ENCODE measurements around the gene THADA. TPM values are rescaled to one million over a fixed set of nuclear protein-coding genes. Genes with fewer than 3 reads are reported as not detected.
"Not testable (repeated sequence)": the region's sequence is repeated elsewhere in the genome, so short reads cannot be mapped to it uniquely, and the experiment has no call there.

THADA gene
- total and polyA plus RNA-seq, 8 donors: 32.9 to 42.7 (median 37.2) TPM

- intact Hi-C loops (cut with DNase I): no loop called here
Measured at GRCh38 chr2:43610361-43610760, 14.5 kb upstream of the THADA start.

GRCh38 chr2:43609290-43609918, 13.6 kb upstream of the THADA start:
- no peaks in the 10 kb centered on the region for H3K4me1 ChIP-seq
- DNase-seq (peak in 1 of 4 donors; percentile 61), ATAC-seq (peak; percentile 78)
- TF ChIP-seq, protein P1, sequence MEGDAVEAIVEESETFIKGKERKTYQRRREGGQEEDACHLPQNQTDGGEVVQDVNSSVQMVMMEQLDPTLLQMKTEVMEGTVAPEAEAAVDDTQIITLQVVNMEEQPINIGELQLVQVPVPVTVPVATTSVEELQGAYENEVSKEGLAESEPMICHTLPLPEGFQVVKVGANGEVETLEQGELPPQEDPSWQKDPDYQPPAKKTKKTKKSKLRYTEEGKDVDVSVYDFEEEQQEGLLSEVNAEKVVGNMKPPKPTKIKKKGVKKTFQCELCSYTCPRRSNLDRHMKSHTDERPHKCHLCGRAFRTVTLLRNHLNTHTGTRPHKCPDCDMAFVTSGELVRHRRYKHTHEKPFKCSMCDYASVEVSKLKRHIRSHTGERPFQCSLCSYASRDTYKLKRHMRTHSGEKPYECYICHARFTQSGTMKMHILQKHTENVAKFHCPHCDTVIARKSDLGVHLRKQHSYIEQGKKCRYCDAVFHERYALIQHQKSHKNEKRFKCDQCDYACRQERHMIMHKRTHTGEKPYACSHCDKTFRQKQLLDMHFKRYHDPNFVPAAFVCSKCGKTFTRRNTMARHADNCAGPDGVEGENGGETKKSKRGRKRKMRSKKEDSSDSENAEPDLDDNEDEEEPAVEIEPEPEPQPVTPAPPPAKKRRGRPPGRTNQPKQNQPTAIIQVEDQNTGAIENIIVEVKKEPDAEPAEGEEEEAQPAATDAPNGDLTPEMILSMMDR (IDR thresholded peaks at IDR 0.05): peak; percentile 64
- intact Hi-C loops (cut with DNase I): no loop called here
- H3K4me3 ChIP-seq: no peak overlapping the region
- no peaks in the 10 kb centered on the region for H3K36me3 ChIP-seq
- H3K27me3 ChIP-seq: no peaks in the 10 kb centered on the region
- no peak overlapping the region for H3K27ac ChIP-seq
- no peaks in the 10 kb centered on the region for H3K9me3 ChIP-seq

More at GRCh38 chr2:43610361-43610760, 14.5 kb upstream of the THADA start:
- DNase-seq (no peak), ATAC-seq (no peak)
- Histone ChIP-seq H3K4me3 (no peak overlapping the region), H3K4me1 (no peaks in the 10 kb centered on the region), H3K27ac (no peak overlapping the region), H3K9me3 (no peaks in the 10 kb centered on the region), H3K27me3 (no peaks in the 10 kb centered on the region), H3K36me3 (no peaks in the 10 kb centered on the region)
- TF ChIP-seq, protein P1 (IDR thresholded peaks at IDR 0.05): no peak

DNA sequence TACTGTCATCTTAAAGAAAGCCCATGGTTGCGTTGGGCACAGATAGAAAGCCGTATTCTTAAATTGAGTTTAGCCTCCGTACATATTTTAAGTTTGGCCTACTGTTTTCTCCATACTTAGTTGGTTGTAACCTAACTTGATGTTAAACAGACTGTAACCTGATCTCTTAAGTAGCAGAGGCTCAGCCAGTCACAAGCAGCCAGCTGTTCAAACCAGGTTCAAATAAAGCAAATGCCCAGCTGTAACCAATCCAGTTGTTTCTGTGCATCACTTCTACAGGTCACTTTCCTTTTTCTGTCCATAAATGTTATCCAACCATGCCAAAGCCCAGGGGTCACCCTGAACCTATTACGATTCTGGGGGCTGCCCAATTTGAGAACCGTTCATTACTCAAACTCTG, 10.0 kb upstream of the THADA start:
- Histone ChIP-seq H3K4me1 (no peaks in the 10 kb centered on the region), H3K36me3 (no peaks in the 10 kb centered on the region), H3K27ac (no peak overlapping the region), H3K4me3 (no peak overlapping the region), H3K9me3 (no peaks in the 10 kb centered on the region), H3K27me3 (no peaks in the 10 kb centered on the region)
- TF ChIP-seq, protein P1 (IDR thresholded peaks at IDR 0.05): no peak
- intact Hi-C loops (cut with DNase I): no loop called here
- no peak for DNase-seq
- no peak for ATAC-seq

DNA sequence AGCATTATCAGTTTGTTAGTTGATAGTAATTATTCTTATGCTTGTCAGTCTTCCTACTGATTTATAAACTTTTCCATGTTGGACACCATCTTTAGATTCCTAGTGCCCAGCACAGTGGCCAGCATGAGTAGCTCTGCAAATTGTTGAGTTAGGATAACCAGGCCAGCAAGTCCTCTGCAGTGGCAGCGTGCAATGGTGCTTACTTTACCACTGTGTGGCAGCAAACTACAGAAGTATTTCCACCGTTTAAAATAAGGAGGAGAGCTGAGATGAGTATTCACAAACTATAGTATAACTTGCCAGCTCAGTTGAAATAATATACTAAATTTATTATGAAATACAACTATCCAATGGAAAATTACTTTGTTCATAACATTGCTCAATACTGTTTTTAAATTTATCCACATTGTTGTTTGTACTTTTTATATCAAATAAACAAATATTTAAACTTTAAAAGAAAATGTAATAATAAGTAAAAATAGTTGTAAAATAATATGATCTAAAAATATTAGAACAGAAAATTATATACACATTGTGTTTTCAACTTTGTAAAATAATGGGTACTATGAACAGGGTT, 9.3 kb upstream of the THADA start:
- Histone ChIP-seq H3K4me3 (no peak overlapping the region), H3K36me3 (no peaks in the 10 kb centered on the region), H3K9me3 (no peaks in the 10 kb centered on the region), H3K4me1 (no peaks in the 10 kb centered on the region), H3K27ac (no peak overlapping the region), H3K27me3 (no peaks in the 10 kb centered on the region)
- DNase-seq (peak in 1 of 4 donors; percentile 70), ATAC-seq (peak; percentile 80)
- intact Hi-C loops (cut with DNase I): no loop called here
- TF ChIP-seq, protein P1 (IDR thresholded peaks at IDR 0.05): peak; percentile 21 to 40

DNA sequence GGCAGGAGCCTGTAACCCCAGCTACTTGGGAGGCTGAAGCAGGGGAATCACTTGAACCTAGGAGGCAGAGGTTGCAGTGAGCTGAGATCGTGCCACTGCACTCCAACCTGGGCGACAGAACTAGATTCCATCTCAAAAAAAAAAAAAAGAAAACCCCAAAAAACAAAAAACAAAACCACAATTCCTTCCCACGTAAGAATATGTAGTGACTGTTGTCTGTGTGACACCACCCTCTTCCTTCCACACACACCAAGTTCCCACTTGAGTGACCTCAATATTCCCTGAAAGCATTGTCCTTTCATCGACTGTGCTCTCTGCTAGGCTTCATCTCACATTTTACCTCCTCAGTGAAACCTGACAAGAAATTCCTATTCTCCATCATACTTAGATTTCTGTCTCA, 8.8 kb upstream of the THADA start:
- no peaks in the 10 kb centered on the region for H3K4me1 ChIP-seq
- H3K27ac ChIP-seq: no peak overlapping the region
- intact Hi-C loops (cut with DNase I): no loop called here
- H3K9me3 ChIP-seq: no peaks in the 10 kb centered on the region
- TF ChIP-seq, protein P1 (IDR thresholded peaks at IDR 0.05): no peak
- no peak overlapping the region for H3K4me3 ChIP-seq
- no peaks in the 10 kb centered on the region for H3K27me3 ChIP-seq
- no peaks in the 10 kb centered on the region for H3K36me3 ChIP-seq
- no peak for DNase-seq
- no peak for ATAC-seq

GRCh38 chr2:43600596-43600995, 4.8 kb upstream of the THADA start:
- intact Hi-C loops (cut with DNase I); H3K4me3 ChIP-seq; H3K4me1 ChIP-seq; H3K9me3 ChIP-seq; DNase-seq; H3K27me3 ChIP-seq; ATAC-seq; H3K27ac ChIP-seq; H3K36me3 ChIP-seq: not testable (repeated sequence)
